ENCODE data around the gene COG5. TPM values are rescaled to one million over a fixed set of nuclear protein-coding genes. Genes with fewer than 3 reads are reported as not detected.
"Not testable (repeated sequence)": the region's sequence is repeated elsewhere in the genome, so short reads cannot be mapped to it uniquely, and the experiment has no call there.

Gene COG5
- total and polyA plus RNA-seq, 12 donors, result 4.4 to 43.8 (median 32.8) TPM

DNA sequence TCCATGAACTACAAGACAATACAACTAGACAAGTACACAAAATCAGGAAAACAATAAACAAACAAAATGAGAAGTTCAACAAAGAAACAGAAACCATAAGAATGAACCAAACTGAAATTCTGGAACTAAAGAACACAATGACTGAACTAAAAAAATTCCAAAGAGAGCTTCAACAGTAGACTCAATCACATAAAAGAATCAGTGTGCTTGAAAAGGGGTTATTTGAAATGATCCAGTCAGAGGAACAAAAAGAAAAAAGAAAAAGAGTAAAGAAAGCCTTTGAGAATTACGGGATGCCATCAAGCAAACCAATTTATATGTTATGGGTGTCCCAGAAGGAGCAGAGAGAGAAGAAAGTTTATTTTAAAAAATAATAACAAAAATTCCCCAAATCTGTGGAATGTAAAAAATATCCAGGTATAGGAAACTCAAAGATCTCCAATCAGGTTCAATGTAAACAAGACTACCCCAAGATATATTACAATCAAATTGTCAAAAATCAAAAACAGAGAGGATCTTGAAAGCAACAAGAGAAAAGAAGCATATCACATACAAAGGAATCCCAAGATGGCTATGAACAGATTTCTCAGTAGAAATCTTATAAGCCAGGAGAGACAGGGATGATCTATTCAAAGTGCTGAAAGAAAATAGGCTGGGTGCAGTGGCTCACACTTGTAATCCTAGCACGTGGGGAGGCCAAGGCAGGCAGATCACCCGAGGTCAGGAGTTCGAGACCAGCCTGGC lies 18.7 kb downstream of the COG5 start:
- WGBS, 4 donors, result 92 to 100% (median 98%) methylated on average over 4 of the region's 4 CpGs
- DNase-seq, result no peak
- Histone ChIP-seq H3K27ac (no peak overlapping the region), H3K9me3 (replicated peaks in 1 of 3) (peaks cover 0 to 10% (median 7%) of the 10 kb centered on the region in 3 donors), H3K4me1 (replicated peaks in 1 of 2) (no peaks in the 10 kb centered on the region), H3K27me3 (no peaks in the 10 kb centered on the region), H3K4me3 (no peak overlapping the region), H3K36me3 (replicated peaks in 1 of 2) (no peaks in the 10 kb centered on the region)
- TF ChIP-seq, protein P1, sequence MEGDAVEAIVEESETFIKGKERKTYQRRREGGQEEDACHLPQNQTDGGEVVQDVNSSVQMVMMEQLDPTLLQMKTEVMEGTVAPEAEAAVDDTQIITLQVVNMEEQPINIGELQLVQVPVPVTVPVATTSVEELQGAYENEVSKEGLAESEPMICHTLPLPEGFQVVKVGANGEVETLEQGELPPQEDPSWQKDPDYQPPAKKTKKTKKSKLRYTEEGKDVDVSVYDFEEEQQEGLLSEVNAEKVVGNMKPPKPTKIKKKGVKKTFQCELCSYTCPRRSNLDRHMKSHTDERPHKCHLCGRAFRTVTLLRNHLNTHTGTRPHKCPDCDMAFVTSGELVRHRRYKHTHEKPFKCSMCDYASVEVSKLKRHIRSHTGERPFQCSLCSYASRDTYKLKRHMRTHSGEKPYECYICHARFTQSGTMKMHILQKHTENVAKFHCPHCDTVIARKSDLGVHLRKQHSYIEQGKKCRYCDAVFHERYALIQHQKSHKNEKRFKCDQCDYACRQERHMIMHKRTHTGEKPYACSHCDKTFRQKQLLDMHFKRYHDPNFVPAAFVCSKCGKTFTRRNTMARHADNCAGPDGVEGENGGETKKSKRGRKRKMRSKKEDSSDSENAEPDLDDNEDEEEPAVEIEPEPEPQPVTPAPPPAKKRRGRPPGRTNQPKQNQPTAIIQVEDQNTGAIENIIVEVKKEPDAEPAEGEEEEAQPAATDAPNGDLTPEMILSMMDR (IDR thresholded peaks at IDR 0.05), result no peak
- no peak for TF ChIP-seq POLR2A (IDR thresholded peaks at IDR 0.05)
- intact Hi-C loops (cut with DNase I), result no loop called here

DNA sequence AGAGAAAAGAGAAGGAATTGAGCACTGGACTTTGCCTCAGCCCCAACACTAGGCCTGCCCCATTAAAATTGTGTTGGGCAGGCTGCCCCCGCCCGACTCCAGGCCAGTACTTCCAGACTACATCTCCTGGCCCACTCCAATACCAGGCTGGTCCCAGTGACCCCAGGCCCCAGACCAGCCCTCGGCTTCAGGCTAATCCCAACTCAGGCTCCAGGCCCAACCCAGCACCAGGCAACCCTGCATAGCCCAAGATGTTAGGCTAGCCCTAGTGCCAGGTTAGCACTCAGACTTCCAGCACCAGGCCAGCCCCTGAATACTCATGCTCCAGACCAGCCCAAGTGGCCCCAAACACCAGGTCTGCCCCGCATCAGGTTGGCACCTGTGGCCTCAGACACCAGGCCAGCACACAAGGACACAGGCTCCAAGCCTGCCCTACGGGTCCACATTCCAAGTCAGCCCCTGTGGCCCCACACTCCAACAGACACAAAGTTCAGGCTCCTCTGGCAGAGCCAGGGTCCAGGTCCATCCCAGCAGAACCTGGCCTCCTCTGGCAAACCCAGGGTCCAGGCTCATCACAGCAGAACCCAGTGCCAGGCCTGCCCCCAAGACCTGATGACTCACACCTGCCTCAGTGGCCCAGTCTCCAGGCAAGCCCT lies 20.3 kb downstream of the COG5 start:
- 88 to 100% (median 95%) methylated on average over 3 to 5 of the region's 5 CpGs for WGBS, 4 donors
- no peaks in the 10 kb centered on the region for H3K36me3 ChIP-seq (replicated peaks in 1 of 2)
- TF ChIP-seq, protein P1 (IDR thresholded peaks at IDR 0.05), result no peak
- no peak for TF ChIP-seq POLR2A (IDR thresholded peaks at IDR 0.05)

DNA sequence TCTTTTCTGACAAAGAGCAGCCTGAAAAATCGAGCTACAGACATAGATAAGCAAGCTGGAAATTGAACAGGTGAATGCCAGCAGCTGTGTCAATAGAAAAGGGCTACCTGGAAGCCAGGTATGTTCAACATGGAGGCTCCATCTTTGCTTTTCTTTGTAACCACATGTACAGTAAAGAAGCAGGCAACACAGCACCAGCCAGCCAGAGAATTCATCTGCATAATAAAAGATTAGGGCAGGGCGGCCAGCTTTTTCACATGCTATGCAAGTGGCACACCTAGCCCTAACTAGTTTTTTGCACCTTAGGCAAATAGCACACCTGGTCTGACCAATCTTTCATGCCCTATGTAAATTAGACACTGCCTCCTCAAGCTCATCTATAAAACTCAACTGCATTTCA lies 25.7 kb downstream of the COG5 start:
- no peaks in the 10 kb centered on the region for H3K36me3 ChIP-seq (replicated peaks in 1 of 2)
- 52 to 74% (median 66%) methylated on average over 2 of the region's 2 CpGs for WGBS, 4 donors
- no peak overlapping the region for H3K4me3 ChIP-seq
- no peak for DNase-seq
- H3K4me1 ChIP-seq (replicated peaks in 1 of 2), result no peaks in the 10 kb centered on the region
- H3K27ac ChIP-seq, result no peak overlapping the region
- intact Hi-C loops (cut with DNase I), result no loop called here
- no peaks in the 10 kb centered on the region for H3K27me3 ChIP-seq
- TF ChIP-seq, protein P1 (IDR thresholded peaks at IDR 0.05), result no peak
- TF ChIP-seq POLR2A (IDR thresholded peaks at IDR 0.05), result no peak
- no peaks in the 10 kb centered on the region for H3K9me3 ChIP-seq (replicated peaks in 1 of 3)

More for the DNA sequence above, 20.3 kb downstream of the COG5 start:
- Histone ChIP-seq H3K27me3 (no peaks in the 10 kb centered on the region), H3K4me1 (replicated peaks in 1 of 2) (no peaks in the 10 kb centered on the region), H3K4me3 (no peak overlapping the region), H3K27ac (no peak overlapping the region), H3K9me3 (replicated peaks in 1 of 3) (peaks cover 0 to 10% (median 7%) of the 10 kb centered on the region in 3 donors)
- intact Hi-C loops (cut with DNase I), result no loop called here
- DNase-seq, result no peak

DNA sequence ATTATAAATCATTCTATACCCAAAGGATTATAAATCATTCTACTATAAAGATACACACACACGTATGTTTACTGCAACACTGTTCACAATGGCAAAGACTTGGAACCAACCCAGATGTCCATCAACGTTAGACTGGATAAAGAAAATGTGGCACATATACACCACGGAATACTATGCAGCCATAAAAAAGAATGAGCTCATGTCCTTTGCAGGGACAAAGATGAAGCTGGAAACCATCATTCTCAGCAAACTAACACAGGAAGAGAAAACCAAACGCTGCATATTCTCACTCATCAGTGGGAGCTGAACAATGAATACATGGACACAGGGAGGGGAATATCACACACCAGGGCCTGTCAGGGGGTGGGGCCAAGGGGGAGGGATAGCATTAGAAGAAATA lies 26.5 kb downstream of the COG5 start:
- H3K4me3 ChIP-seq; H3K27me3 ChIP-seq; DNase-seq; H3K36me3 ChIP-seq (replicated peaks in 1 of 2); intact Hi-C loops (cut with DNase I); H3K9me3 ChIP-seq (replicated peaks in 1 of 3); H3K4me1 ChIP-seq (replicated peaks in 1 of 2); H3K27ac ChIP-seq: not testable (repeated sequence)
- WGBS, 4 donors, result 92 to 98% (median 94%) methylated on average over 4 of the region's 4 CpGs

Data from adrenal gland (tissue), 12 donors.